Esophagus (tissue), 2 donors: ENCODE data around the gene BCR. TPM values are rescaled to one million over a fixed set of nuclear protein-coding genes. Genes with fewer than 3 reads are reported as not detected.

ENCODE experiments used
- H3K27ac ChIP-seq, 2 donors: one replicate each; pipeline ENCODE4 v1.5.1; 2013; ENCODE audit warnings: low read depth in 2 of 2, mild to moderate bottlenecking in 2 of 2, inconsistent platforms in 1 of 2, low read length in 1 of 2, moderate library complexity in 1 of 2
- H3K27me3 ChIP-seq, 2 donors: one replicate each; pipeline ENCODE4 v1.6.1; 2013; ENCODE audit warnings: low read length in 2 of 2, control low read depth in 1 of 2, mild to moderate bottlenecking in 1 of 2; ENCODE audit not compliant: insufficient read depth in 2 of 2, control insufficient read depth in 1 of 2
- H3K36me3 ChIP-seq, 2 donors: one replicate each; pipeline ENCODE4 v1.6.1; 2013; ENCODE audit warnings: low read length in 1 of 2; ENCODE audit not compliant: control insufficient read depth in 2 of 2, insufficient read depth in 2 of 2
- H3K4me1 ChIP-seq, 2 donors: one replicate each; pipeline ENCODE4 v1.6.1; 2013; ENCODE audit warnings: low read length in 1 of 2; ENCODE audit not compliant: control insufficient read depth in 2 of 2, insufficient read depth in 2 of 2
- H3K4me3 ChIP-seq, 2 donors: one replicate each; pipeline ENCODE4 v1.5.1; 2013; ENCODE audit warnings: low read length in 2 of 2, mild to moderate bottlenecking in 2 of 2, low read depth in 1 of 2, moderate library complexity in 1 of 2
- H3K9me3 ChIP-seq, 2 donors: one replicate each; pipeline ENCODE4 v1.6.1; 2013; ENCODE audit warnings: mild to moderate bottlenecking in 2 of 2, low read depth in 1 of 2, low read length in 1 of 2, moderate library complexity in 1 of 2; ENCODE audit not compliant: control insufficient read depth in 2 of 2, insufficient read depth in 1 of 2
- WGBS, 2 donors: extraction: QIAGEN DNeasy Blood & Tissue Kit; methylation state at CpG; one replicate each; pipeline ENCODE4 v1.1.7; 2013; 5-methylcytosine and 5-hydroxymethylcytosine counted together
- polyA plus RNA-seq, 2 donors: library from polyadenylated mRNA; stranded (reverse); fragments of 200-250 nt; gene quantifications; one replicate each; pipeline ENCODE4 v1.2.3, GENCODE V29; 2013
- donor health status: healthy with polysubstance abuse.
- donor health status: Bipolar disorder and iron deficiency.

Gene BCR
- polyA plus RNA-seq, 2 donors, result 27.8 to 30.2 TPM

GRCh38 chr22:23237201-23237798 lies 57.0 kb downstream of the BCR start:
- WGBS, 2 donors, result 43 to 49% methylated on average over 16 of the region's 16 CpGs
- peaks cover 9 to 27% of the 10 kb centered on the region in 2 donors for H3K4me1 ChIP-seq
- H3K27me3 ChIP-seq, result no peaks in the 10 kb centered on the region
- H3K27ac ChIP-seq, result peak overlapping the region in 1 of 2 donors; percentile 33
- H3K4me3 ChIP-seq, result no peak overlapping the region
- H3K9me3 ChIP-seq, result no peaks in the 10 kb centered on the region
- H3K36me3 ChIP-seq, result peaks cover 0 to 3% of the 10 kb centered on the region in 2 donors

GRCh38 chr22:23237841-23238240 lies 57.5 kb downstream of the BCR start:
- H3K4me3 ChIP-seq, result no peak overlapping the region
- no peaks in the 10 kb centered on the region for H3K9me3 ChIP-seq
- no peak overlapping the region for H3K27ac ChIP-seq
- peaks cover 9 to 27% of the 10 kb centered on the region in 2 donors for H3K4me1 ChIP-seq
- peaks cover 0 to 3% of the 10 kb centered on the region in 2 donors for H3K36me3 ChIP-seq
- no peaks in the 10 kb centered on the region for H3K27me3 ChIP-seq
- WGBS, 2 donors, result 79 to 80% methylated on average over 10 of the region's 10 CpGs

- Histone ChIP-seq H3K27ac (no peak overlapping the region), H3K36me3 (peaks cover 0 to 3% of the 10 kb centered on the region in 2 donors), H3K4me1 (peaks cover 9 to 27% of the 10 kb centered on the region in 2 donors), H3K9me3 (no peaks in the 10 kb centered on the region), H3K27me3 (no peaks in the 10 kb centered on the region), H3K4me3 (no peak overlapping the region)
- 92 to 96% methylated on average over 9 of the region's 9 CpGs for WGBS, 2 donors
Observed at GRCh38 chr22:23238707-23239106, 58.4 kb downstream of the BCR start.

- H3K9me3 ChIP-seq, result no peaks in the 10 kb centered on the region
- no peaks in the 10 kb centered on the region for H3K27me3 ChIP-seq
- H3K4me1 ChIP-seq, result peaks cover 9 to 27% of the 10 kb centered on the region in 2 donors
- peaks cover 0 to 3% of the 10 kb centered on the region in 2 donors for H3K36me3 ChIP-seq
- 98% methylated on average over 2 of the region's 2 CpGs for WGBS, 2 donors
- H3K27ac ChIP-seq, result no peak overlapping the region
- H3K4me3 ChIP-seq, result no peak overlapping the region
Observed at GRCh38 chr22:23239429-23239828, 59.1 kb downstream of the BCR start.

- Histone ChIP-seq H3K4me3 (no peak overlapping the region), H3K27me3 (no peaks in the 10 kb centered on the region), H3K9me3 (no peaks in the 10 kb centered on the region), H3K4me1 (peaks cover 13 to 30% of the 10 kb centered on the region in 2 donors), H3K36me3 (peaks cover 0 to 3% of the 10 kb centered on the region in 2 donors), H3K27ac (no peak overlapping the region)
- WGBS, 2 donors, result 59 to 66% methylated on average over 13 of the region's 13 CpGs
Observed at GRCh38 chr22:23240639-23241389, 60.5 kb downstream of the BCR start.

GRCh38 chr22:23241562-23242472 lies 61.5 kb downstream of the BCR start:
- Histone ChIP-seq H3K4me3 (no peak overlapping the region), H3K9me3 (no peaks in the 10 kb centered on the region), H3K27ac (no peak overlapping the region), H3K4me1 (peaks cover 13 to 21% of the 10 kb centered on the region in 2 donors), H3K27me3 (no peaks in the 10 kb centered on the region), H3K36me3 (peaks cover 0 to 3% of the 10 kb centered on the region in 2 donors)
- WGBS, 2 donors, result 82 to 83% methylated on average over 8 of the region's 8 CpGs

GRCh38 chr22:23242473-23243001 lies 62.2 kb downstream of the BCR start:
- 79 to 86% methylated on average over 10 of the region's 10 CpGs for WGBS, 2 donors

GRCh38 chr22:23243006-23243573 lies 62.8 kb downstream of the BCR start:
- Histone ChIP-seq H3K9me3 (no peaks in the 10 kb centered on the region), H3K4me3 (no peak overlapping the region), H3K36me3 (peaks cover 0 to 3% of the 10 kb centered on the region in 2 donors), H3K27ac (no peak overlapping the region), H3K4me1 (peaks cover 6 to 11% of the 10 kb centered on the region in 2 donors), H3K27me3 (no peaks in the 10 kb centered on the region)
- WGBS, 2 donors, result 56 to 63% methylated on average over 8 of the region's 8 CpGs

More at GRCh38 chr22:23242473-23243001, 62.2 kb downstream of the BCR start:
- peaks cover 0 to 3% of the 10 kb centered on the region in 2 donors for H3K36me3 ChIP-seq
- H3K4me3 ChIP-seq, result no peak overlapping the region
- no peaks in the 10 kb centered on the region for H3K9me3 ChIP-seq
- peaks cover 10 to 14% of the 10 kb centered on the region in 2 donors for H3K4me1 ChIP-seq
- no peak overlapping the region for H3K27ac ChIP-seq
- H3K27me3 ChIP-seq, result no peaks in the 10 kb centered on the region
